HG02870 (cell line): Measurements from ENCODE around the gene HMHB1.
"Not testable (repeated sequence)": the region's sequence is repeated elsewhere in the genome, so short reads cannot be mapped to it uniquely, and the experiment has no call there.

Experiments used
- ATAC-seq: cut with Tn5 transposase; IDR thresholded peaks from one replicate; pipeline ENCODE4 v1.9.1; 2021; ENCODE audit warnings: mild to moderate bottlenecking, moderate library complexity; ENCODE audit not compliant: unreplicated experiment

Gene HMHB1

GRCh38 chr5:143801252-143801939, 10.6 kb upstream of the HMHB1 start:
- ATAC-seq: no peak

DNA sequence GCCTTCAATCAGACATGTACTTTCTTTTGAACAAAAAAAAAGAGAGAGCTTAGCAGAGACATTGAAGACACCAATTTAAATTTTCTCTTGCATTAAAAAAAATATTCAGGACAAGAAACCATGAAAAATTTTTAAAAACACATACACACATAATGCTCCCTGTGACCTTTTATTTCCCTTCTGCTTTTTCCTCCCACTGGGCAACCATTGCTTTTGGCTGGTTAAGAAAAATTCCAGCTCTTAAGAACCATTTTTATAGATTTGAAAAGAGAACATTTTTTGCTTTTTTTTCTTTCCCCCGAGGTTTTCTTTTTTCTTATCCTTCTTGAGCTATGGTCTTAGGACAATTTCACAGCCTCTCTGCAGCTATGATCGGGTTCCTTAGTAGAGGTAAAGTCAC, 6.1 kb upstream of the HMHB1 start:
- no peak for ATAC-seq

GRCh38 chr5:143806579-143806978, 5.4 kb upstream of the HMHB1 start:
- peak; percentile 59 for ATAC-seq

DNA sequence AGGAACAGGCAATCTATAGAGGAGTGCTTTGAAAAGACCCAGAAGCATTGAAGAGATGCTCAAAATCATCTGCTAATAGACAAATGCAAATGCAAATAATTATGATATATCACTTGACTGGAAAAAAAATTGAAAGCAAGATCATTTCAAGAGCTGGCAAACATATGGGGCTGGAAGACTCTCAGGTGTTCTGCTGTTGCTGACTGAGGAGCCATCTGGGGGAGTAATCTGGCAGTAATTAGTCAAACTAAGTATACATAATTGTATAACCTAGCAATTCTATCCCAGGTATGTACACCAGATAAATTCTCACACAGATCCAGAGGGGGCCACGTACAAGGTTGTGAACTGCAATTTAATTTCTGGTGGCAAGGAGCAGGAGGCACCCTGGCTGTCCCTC, 4.6 kb upstream of the HMHB1 start:
- ATAC-seq: no peak

DNA sequence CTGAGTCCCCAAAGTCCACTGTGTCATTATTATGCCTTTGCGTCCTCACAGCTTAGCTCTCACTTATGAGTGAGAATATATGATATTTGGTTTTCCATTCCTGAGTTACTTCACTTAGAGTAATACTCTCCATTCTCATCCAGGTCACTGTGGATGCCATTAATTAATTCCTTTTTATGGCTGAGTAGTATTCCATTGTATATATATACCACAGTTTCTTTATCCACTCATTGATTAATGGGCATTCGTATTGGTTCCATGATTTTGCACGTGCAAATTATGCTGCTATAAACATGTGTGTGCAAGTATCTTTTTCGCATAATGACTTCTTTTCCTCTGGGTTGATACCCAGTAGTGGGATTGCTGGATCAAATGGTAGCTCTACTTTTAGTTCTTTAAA, 4.4 kb downstream of the HMHB1 start:
- not testable (repeated sequence) for ATAC-seq

- ATAC-seq: no peak
Measured at GRCh38 chr5:143819716-143820115, 7.8 kb downstream of the HMHB1 start.

DNA sequence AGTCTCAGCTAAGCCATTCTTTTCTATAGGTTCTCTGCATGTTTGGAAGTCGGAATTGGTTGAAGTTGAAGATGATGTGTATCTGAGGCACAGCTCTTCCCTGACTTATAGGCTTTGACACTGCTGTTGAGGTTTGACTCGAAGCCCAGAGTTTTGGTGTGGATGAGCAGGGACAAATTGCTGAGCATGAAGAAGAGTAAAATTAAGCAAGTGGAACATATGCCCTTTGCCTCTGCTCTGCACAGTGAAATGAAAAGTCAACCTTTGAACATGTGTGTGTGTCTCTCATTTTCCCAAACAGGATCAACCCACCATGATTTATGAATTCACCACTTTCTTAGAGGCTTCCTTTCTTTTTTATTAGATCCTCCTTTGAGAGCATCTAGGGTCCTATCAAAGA, 8.5 kb downstream of the HMHB1 start:
- no peak for ATAC-seq

DNA sequence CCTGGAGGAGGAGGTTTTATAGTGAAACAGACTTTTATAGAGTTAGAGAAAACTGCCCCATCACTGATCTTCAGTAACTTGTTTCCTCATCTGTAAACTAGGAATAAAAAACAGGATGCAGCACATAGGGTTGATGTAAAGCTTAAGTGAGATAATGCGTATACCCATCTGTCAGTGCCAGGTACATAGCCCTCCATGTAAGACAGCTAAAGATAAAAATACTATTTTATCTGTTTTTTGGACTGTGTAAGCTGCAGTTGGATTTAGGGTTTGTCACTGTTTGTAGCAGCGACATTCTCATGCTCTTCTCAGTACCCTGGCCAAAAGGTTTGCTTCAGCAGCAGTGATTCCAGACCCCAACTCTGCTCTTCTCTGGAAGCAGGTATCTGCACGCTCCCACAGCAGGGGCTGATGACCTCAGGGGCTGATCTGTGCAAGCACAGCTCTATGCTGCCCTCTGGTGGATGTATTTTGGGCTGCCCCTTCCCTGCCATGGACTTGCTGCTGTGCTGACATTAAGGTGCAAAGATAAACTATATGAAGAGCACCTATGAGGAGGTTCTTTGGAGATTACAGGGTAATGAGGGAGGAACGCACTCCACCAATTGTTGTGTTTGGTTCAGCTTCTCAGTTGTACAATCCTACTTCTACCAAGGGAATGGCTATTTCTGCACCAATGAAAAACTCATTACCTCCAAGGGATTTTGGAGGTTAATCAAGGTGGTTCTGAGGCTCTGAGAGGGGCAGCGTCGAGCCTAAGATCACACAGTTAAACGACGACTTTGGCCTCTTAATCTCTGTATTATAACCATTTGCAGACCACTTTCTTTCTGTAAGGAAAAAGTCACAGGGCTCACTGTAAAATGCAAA, 13.1 kb downstream of the HMHB1 start:
- peak; percentile 58 for ATAC-seq

DNA sequence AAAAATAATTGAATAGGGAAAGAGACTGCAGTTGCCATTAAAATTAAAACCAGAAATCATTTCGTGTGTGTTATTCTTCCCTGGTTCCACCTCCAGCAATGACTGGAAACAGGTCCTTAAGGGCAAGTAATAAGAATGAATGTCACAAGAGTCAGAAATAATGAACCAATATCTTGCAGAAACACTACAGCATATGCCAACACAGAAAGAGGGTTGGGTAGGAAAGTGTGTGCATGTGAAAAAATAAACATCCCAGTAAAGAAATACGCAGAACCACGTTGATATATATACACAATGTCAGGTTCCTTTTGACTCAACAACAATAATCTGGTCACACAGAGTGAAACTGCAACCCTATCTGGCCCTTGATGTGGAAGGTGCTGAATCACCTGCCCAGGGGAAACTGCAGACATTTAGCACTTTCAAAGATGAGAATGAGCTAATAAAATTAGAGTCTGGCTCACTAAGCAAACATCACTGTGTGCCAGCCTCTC, 15.0 kb downstream of the HMHB1 start:
- ATAC-seq: peak; percentile 96

DNA sequence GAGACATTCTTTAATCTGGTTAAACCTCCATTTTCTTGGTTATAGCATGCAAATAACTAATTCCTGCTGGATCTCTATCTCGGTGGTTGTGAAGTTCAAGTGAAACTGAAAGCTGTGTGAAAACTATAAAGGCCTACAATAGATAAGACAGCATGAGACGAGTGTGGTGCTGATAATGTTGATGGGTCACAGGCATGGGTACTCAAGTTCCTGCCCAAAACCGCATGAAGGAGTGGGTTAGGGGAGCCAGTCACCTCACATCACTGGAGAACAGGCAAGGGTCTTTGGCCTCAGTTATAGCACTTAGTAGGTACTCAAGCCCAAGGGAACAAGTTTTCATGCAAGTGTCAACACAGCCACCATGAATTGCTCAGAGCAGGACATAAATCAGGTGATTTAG, 16.7 kb downstream of the HMHB1 start:
- no peak for ATAC-seq

DNA sequence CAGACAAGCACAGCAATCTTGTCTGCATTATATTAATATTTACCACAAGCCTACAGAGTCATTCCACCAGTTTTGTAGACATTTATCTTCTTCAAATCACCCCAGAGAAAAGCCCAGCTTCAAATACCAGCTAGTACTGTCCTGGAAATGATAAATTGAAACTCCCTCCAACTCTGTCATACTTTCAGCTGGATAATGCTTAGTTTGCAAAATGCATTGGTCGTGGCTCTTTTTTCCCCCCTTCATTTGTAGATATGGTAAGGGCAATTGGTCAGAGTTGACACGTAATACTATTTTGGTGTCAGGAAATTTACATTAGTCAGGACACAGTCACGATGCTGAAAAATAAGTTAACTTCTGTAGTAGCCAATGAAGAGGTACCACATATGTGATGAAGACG, 21.2 kb downstream of the HMHB1 start:
- ATAC-seq: no peak

- no peak for ATAC-seq
Measured at GRCh38 chr5:143835251-143835650, 23.3 kb downstream of the HMHB1 start.

DNA sequence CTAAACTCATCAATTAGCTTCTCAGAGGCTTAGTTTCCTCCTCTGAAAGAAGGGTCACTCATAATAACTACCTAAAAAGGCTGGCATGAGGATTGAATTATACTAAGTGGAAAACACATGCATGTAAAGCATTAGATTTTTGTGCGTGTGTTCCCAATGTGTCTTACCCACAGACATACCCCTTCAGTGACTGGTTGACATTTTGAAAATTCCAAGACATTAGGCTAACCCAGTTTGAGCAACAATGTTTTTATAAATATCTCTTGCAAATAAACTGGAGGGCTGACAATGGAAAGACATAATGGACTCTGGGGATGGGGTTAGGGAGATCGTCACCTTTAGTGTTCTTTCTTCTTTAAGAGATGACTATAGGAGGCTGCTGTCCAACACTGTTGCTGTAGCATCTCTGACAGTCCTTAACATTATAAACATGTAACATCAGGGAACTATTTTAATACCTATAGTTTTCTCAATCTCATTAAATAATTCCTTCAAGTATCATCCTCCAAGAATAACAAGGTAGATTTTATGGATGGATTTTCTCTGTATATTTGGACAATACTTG, 24.3 kb downstream of the HMHB1 start:
- no peak for ATAC-seq

GRCh38 chr5:143837306-143837848, 25.4 kb downstream of the HMHB1 start:
- ATAC-seq: no peak

GRCh38 chr5:143841446-143841845, 29.5 kb downstream of the HMHB1 start:
- ATAC-seq: no peak

DNA sequence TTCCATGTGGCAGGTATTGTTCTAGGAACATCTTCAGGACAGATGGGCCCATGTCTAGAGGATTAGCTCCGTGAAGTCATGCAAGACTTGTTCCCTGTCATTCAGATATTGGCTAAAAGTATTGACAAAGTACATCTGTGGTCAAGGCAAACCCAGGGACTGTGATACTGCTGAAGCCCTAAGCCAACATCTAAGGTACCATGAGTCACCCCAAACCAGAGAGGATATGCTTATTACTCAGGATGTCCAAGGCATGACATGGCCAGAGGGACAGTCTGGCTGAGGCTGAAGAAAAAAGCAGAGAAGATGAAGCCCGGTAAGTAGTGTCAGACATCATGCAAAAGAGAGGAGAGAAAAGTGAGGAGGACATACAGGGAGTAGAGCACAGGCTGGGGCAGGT, 31.0 kb downstream of the HMHB1 start:
- ATAC-seq: no peak

- no peak for ATAC-seq
Measured at GRCh38 chr5:143843461-143843860, 31.5 kb downstream of the HMHB1 start.

DNA sequence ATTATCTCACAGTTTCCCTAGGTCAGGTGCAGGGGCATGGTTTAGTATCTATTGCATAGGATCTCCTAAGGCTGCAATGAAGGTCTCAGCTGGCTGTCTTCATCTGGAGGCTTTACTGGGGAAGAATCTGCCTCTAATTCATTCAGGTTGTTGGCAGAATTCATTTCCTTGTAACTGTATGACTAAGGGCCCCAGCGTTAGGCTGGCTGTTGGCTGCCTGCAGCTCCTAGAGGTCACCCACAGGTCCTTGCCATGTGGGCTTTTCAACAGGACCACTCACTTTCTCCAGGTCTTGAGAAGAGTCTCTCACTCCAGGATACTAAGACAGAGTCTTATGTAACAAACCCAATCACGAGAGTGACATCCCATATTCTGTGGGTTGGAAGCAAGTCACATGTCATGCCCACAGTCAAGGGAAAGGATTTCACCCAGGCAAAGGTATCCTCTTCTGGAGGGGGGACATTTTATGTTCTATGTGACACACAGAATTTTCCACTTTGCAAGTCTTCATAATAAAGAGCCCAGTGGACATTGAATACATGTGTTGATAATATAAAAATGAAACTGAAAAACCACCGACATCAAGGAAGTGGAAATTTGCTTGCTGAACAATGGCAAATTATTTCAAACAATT, 38.2 kb downstream of the HMHB1 start:
- ATAC-seq: peak; percentile 69

GRCh38 chr5:143851383-143851782, 39.4 kb downstream of the HMHB1 start:
- no peak for ATAC-seq

DNA sequence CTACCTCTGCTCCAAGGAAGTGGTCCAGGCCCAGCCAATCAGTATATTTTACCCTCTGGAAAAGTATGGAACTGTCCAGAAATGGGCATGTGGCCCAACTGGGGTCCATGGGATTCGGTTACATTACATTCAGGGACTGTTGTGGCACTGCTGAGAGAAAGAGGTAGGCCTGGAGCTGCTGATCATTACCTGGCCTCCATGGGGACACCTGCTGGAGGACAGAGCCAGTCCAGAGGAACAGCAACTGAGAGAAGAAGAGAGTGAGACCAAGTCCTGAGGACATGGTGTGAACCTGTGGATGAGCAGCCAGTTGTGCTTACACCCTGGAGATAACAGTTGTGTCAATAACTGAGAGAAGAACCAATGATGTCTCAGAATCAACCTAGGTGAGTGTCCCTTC, 48.2 kb downstream of the HMHB1 start:
- no peak for ATAC-seq

DNA sequence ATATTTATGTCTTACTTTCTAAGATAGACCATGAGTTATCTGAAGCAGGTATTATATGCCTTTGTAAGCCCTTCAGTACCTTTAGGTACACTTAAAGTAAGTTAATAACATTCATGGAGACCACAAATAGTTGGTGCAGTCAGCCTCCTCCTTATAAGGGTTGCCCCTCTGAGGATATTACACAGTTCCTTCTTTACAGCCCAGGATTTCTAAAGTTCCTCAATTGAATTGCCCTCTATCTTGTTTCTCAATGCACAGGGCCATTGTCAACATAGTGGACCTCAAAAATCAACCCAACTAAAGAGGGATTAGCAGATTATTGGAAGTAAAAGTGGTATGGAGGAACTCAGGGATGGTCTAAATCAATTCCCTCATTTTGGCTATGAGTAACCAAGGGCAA, 50.3 kb downstream of the HMHB1 start:
- ATAC-seq: no peak
